Femur (tissue), 1 donor: ENCODE data around the gene TSPAN9.
A peak's percentile ranks its signal among the peaks of the same experiment; 100 is the strongest.

Experiments
- DNase-seq: peaks from one replicate; pipeline ENCODE4 v3.0.0-alpha.2; 2017

The TSPAN9 gene

DNA sequence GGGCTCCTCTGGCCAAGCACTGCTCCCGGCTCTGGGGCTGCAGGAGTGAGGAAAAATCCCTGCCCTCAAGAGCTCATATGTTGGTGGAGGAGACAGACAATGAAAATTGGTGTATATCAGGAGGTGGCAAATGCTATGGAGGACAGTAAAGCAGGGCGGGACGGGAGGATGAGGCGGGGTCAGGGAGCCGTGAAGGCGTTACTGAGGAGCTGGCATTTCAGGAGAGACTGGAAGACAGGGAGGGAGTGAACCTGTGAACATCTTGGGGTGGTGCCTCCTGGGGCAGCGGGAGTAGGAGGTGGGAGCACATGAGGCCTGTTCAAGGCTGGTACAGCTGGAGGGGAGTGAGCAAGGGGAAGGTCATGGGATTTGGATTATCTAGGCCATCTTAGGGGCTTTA is 26.6 kb downstream of the TSPAN9 start:
- no peak for DNase-seq

DNA sequence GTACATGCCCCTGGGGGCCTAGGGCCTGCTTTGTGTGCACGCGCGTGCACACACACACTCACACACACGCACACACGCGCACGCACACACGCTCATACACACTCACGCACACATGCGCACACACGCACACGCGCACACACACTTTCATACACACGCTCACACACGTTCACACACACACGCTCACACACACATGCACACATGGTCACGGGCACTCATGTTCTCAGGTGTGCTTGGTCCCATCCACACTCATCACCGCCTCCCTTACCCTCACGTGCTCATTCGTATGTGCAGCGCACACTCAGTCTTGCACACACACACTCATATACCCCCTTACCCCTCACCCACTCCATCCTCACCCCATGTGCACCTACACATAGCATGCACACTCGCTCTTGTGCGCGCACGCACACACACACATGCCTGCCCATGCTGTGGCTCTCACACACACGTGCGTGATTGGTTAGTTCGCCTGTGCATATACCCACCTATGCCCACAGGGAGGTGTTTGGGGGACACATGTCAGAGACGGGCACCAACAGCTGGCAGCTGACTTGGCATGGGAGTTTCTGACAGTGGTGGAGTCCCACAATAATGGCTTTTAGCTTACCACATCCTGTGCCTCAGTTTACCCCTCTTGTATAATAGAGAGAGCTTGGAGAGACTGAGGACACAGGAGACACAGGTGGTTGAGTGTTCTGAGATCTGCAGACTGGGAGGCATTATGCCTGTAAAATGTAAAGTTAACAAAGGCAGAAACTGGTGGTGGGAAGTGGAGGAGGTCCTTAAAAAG is 28.7 kb downstream of the TSPAN9 start:
- no peak for DNase-seq

DNA sequence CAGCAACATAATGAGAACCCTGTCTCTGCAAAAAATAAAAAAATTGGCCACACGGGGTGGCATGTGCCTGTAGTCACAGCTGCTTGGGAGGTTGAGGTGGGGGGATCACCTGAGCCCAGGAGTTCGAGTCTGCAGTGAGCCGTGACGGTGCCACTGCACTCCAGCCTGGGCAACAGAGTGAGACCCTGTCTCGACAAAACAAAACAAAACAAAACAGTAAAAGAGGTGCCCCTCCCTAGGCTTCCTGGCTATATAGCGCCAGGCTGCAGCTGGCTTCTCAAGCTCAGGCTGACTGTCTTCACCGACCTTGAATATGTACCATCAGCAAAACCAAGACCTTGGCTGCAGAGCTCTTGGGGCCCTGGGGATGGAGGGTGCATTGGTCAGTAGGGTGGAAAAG is 29.4 kb downstream of the TSPAN9 start:
- no peak for DNase-seq

DNA sequence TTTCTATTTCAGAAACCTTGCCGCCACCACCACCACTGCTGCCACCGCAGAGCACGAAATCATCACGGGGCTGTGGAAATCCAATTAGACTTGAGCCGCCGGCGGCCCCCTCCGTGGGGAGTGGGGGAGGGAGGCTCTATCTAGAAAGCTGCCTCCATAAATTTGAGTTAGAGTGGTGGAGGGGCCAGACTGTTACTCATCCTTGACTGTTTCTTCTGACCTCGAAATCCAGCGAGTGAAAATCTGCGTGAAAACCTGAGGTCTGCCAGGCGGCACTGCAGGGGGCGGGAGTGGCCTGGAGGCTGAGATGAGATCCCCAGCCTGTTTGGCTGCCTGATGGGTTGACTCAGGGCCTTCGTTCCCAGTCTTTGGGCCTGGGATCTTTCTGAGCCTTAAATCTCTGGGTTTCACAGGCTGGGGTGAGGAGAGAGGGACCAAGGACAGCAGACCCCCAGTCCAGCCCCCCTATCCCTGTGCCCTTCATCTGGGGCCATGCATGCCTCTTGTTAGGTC is 29.9 kb downstream of the TSPAN9 start:
- DNase-seq: no peak

GRCh38 chr12:3107954-3108353 is 30.8 kb downstream of the TSPAN9 start:
- no peak for DNase-seq

DNA sequence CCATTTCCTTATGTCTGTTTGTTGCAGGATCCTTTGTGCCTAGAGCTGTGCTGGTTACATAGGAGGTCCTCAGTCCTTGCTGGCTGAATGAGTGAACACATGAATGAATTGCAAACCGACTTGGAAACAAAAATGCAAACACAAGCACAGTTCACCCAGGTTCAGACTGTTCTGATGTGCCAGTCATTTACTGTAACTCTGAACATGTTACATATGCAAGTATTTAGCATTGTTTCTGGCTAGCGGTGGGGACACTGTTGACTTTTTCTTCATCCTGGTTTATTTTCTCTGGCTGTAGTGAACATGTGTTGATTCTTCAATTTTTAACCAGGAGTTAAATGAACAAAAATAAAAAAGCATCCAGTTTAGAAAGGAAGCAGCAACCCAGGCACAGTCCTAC is 33.4 kb downstream of the TSPAN9 start:
- no peak for DNase-seq

DNA sequence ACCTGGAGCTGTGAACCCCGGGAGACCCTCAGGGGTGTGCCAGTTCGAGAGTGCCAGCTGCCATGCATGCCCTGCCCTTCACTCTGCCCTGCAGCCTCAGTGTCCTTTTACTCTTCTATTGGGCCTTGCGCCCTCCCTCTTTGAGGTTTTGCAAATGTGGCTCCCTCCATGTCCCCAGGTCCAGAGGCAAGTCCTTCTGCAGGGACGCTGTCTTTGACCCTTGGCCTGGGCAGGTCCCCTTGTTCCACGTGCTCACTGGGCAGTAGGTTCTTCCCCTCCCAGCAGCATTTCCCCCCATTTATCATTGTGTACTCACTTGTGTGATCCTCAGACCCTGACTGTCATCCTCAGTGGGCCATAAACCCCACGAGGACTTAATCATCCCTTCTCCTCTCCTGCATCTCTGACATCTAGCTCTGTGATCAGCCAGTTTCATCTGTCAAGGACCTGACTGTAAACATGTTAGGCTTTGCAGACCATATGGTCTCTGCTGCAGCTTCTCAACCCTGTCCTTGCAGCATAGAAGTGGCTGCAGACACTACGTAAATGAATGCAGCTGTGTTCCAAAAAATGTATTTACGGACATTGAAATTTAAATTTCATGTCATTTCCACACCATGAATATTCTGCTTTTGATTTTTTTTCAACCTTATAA is 36.6 kb downstream of the TSPAN9 start:
- DNase-seq: no peak

DNA sequence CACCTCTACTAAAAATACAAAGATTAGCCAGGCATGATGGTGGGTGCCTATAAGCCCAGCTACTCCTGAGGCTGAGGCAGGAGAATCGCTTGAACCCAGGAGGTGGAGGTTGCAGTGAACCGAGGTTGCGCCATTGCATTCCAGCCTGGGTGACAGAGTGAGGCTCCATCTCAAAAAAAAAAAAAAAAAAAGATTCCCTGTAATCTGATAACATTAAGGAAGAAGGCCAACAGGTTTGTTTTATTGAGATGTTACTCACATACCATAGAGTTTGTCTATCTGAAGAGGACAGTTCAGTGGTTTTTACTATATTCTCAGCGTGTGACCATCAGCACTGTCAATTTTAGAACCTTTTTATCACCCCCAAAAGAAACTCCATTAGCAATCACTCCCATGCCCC is 37.5 kb downstream of the TSPAN9 start:
- no peak for DNase-seq

DNA sequence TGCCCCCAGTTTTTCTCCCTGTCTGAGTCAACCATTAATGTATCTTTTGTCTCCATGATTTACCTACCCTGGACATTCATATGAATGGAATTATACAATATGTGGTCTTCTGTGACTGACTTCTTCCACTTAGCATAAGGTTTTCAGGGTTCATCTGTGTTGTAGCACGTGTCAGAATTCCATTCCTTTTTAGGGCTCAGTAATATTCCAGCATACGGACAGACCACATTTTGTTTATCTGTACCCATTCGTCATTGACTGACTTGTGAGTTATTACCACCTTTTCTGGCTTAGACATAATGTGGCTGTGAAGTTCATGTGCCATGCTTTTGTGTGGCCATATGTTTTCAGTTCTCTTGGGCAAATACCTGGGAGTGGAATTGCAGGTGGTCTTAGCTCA is 37.9 kb downstream of the TSPAN9 start:
- DNase-seq: no peak

DNA sequence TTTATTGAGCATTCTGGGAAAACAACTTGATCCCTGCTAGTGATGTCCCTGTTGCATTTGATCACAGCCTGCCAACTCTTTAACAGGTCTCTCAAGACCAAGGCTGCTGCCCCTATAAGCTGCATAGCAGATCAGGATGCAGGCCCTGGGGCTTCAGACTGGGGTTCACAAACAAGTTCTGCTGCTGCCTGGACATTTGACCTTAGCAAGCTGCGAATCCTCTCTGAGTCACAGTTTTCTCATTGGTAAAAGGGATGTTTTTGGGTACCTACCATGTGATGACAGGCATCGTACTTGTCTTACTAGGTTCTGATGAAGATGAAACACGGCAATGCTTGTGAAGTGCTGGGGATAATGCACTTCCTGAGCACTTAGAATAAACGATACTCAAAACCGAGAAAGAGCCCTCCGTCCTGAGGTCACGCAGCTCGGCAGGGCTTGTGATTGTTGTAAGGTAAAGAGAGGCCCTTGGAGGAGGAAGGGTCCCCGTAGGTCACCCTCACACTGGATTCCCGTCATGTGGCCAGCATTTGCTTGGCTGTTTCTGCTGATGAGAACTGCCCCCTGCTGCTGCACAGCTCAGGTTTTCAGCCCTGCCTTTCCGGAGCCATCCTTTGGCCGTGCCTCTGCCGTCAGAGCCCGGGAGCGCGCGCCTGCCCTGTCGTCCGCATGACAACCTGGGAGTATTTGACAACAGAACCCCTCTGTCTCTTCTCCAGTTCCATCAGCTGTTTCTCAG is 39.1 kb downstream of the TSPAN9 start:
- no peak for DNase-seq

GRCh38 chr12:3117144-3117581 is 40.0 kb downstream of the TSPAN9 start:
- no peak for DNase-seq

DNA sequence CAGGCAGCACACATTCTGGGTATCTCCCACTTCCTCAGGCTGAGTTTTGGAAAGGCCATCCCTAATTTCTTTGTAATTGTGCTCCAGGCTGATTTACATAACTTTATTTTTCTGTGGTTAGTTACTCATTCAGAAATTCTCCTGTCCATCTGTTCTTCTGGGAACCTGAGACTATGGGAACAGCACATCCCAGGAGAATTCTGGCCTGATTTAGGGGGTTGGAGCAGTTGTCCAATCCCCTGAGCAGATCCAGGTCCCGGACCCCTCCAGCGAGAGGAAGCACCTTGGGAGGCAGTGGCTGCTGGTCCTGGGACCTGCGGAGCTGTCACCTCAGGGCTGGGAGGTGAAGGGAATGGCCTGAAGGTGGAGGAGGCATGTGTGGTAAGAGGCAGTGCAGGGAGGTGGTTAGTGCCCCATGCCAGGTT is 40.4 kb downstream of the TSPAN9 start:
- DNase-seq: no peak

DNA sequence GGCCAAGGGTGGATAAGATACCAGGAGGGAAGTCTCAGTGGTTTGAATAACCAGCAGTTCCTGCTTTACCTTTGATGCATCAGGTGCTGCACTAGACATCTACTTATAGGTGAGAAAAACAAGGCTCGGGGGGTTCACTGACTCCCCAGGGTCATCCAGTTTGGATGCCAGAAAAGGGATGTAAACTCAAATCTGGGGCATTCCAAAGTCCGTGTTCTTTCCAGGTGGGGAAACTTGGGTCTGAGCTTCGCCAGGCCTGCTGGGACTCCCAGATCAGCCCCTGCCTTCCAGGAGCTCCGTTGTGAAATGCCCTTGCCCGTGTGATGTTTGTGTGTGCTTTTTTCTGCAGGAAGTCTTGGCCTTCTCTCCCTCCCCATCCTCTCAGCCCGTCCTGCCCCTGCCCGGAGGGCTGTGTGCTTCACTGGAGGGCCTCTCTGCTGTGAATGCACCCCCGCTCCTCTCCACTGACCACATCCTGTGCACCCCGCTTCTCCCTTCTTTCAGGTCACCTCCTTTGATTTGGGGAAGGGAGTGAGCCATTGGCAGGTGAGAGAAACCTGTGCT is 42.1 kb downstream of the TSPAN9 start:
- no peak for DNase-seq

GRCh38 chr12:3119756-3120601 is 42.8 kb downstream of the TSPAN9 start:
- DNase-seq: peak; percentile 61

GRCh38 chr12:3120701-3121100 is 43.5 kb downstream of the TSPAN9 start:
- no peak for DNase-seq

- DNase-seq: peak; percentile 59
These were observed 45.9 kb downstream of the TSPAN9 start for GRCh38 chr12:3122841-3123678.

DNA sequence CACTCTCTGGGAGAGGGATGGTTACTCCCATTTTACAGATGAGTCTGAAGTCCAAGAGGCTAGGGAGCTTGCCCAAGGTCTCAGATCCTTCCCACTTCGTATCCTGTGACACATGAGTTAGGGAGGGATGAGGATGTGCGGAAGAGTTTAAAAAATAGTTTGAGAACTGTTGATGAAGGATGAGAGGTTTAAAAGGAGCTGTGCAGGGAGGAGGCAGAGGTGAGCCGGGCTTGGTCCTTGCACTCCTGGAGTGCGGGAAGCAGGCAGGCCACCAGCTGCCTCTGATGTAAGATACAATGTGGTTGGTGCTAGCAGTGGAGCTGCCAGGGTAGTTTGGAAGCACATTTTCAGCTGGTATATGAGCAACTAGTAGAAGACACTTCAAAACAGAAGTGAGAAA is 46.5 kb downstream of the TSPAN9 start:
- no peak for DNase-seq

DNA sequence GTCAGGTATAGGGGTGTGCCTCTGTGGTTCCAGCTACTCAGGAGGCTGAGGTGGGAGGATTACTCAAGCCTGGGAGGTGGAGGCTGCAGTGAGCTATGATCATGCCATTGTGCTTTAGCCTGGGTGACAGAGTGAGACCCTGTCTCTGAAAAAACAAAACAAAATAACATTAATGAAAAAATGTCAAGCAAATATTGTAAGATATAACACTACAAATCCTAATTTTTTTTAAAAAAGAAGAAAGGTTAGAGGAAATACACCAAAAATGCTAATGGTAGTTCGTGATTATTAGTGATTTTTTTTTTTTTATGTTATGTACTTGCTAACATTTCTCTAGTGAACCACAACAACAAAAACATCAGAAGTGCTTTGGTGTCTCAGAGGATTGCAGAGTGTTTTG is 47.7 kb downstream of the TSPAN9 start:
- no peak for DNase-seq

- DNase-seq: no peak
These were observed 48.5 kb downstream of the TSPAN9 start for GRCh38 chr12:3125674-3126073.

GRCh38 chr12:3127832-3128231 is 50.7 kb downstream of the TSPAN9 start:
- no peak for DNase-seq
